Pancreas (tissue), 10 donors: Measurements from ENCODE around the gene IFIT5. TPM values are rescaled to one million over a fixed set of nuclear protein-coding genes. Genes with fewer than 3 reads are reported as not detected.

Source experiments
- ATAC-seq, 4 donors: fragments of 200-7000 bp; cut with Tn5 transposase; one replicate each; pipeline versions ENCODE4 v1.8.0 to v1.9.1; 2020; ENCODE audit warnings: mild to moderate bottlenecking in 4 of 4, moderate library complexity in 4 of 4
- DNase-seq, 6 donors: peaks; one replicate each; pipeline ENCODE4 v3.0.0-alpha.2; 2020
- FAIRE-seq: peaks from 2 replicates; lab custom pipeline; 2012; peaks lifted over from hg19 to GRCh38; lab: Jason Lieb, UNC
- H3K27ac ChIP-seq, 4 donors: fragments of 200-600 bp; sonication (generic); 1 replicate in 3 of 4; 2 replicates in 1 of 4; pipeline versions ENCODE4 v1.5.0 to v1.8.0; 2020
- H3K27me3 ChIP-seq, 4 donors: fragments of 200-600 bp; one replicate each; pipeline ENCODE4 v1.8.0; 2021
- H3K36me3 ChIP-seq, 3 donors: fragments of 200-600 bp; sonication (generic) in 1 of 3; one replicate each; pipeline versions ENCODE4 v1.5.0 to v1.8.0; 2020 to 2021
- H3K4me1 ChIP-seq, 3 donors: fragments of 200-600 bp; one replicate each; pipeline ENCODE4 v1.8.0; 2021
- H3K4me3 ChIP-seq, 4 donors: fragments of 200-600 bp; sonication (generic) in 2 of 4; one replicate each; pipeline versions ENCODE4 v1.5.0 to v1.8.0; 2020 to 2021
- H3K9me3 ChIP-seq, 4 donors: fragments of 200-600 bp; one replicate each; pipeline ENCODE4 v1.8.0; 2021
- CTCF ChIP-seq, 4 donors: fragments of 200-600 bp; sonication (generic) in 3 of 4; IDR thresholded peaks; one replicate each; pipeline versions ENCODE4 v1.5.0 to v1.8.0; 2021; ENCODE audit warnings: antibody characterized with exemption in 4 of 4
- WGBS, 2 donors: extraction: QIAGEN DNeasy Blood & Tissue Kit; methylation state at CpG; one replicate each; pipeline ENCODE4 v1.1.7; 2013; 5-methylcytosine and 5-hydroxymethylcytosine counted together
- intact Hi-C, 3 donors: fragments of 100-400 bp; cut with DNase I; formaldehyde crosslinking; loops; one replicate each; pipeline versions ENCODE4 v1.11.1 to v1.14.2; 2022
- polyA plus RNA-seq, 2 donors: library from polyadenylated mRNA; stranded (reverse); fragments of 200-250 nt; gene quantifications; one replicate each; pipeline ENCODE4 v1.2.3, GENCODE V29; 2013
- total RNA-seq, 6 donors: library from RNA; stranded (reverse); fragmentation: NEBNext Ultra II Directional in 4 of 6; extraction: Animal tissue kit (Norgen Biotek cat#: 25700) in 4 of 6; gene quantifications; one replicate each; pipeline versions ENCODE4 v1.2.1 to v1.2.4, GENCODE V29; 2021 to 2023
- donor health status: healthy with polysubstance abuse.
- donor health status: DM: no; HTN: no; CAD: no; lungs with moderate emphysema.
- donor health status: DM: no; HTN: no; CAD: no.
- donor health status: control.
- donor health status: control.
- donor health status: Bipolar disorder and iron deficiency.
- donor health status: DM: yes; HTN: yes; CAD: no.
- donor health status: DM: no; HTN: no; CAD: no.
- donor health status: DM: no; HTN: no; CAD: no.
- donor health status: DM: yes; HTN: yes; CAD: no.

Gene IFIT5, protein sequence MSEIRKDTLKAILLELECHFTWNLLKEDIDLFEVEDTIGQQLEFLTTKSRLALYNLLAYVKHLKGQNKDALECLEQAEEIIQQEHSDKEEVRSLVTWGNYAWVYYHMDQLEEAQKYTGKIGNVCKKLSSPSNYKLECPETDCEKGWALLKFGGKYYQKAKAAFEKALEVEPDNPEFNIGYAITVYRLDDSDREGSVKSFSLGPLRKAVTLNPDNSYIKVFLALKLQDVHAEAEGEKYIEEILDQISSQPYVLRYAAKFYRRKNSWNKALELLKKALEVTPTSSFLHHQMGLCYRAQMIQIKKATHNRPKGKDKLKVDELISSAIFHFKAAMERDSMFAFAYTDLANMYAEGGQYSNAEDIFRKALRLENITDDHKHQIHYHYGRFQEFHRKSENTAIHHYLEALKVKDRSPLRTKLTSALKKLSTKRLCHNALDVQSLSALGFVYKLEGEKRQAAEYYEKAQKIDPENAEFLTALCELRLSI
- total RNA-seq (1 to 10 TPM; 3.7 to 8.1 (median 4.2) TPM), polyA plus RNA-seq (1 to 10 TPM; 2.9 to 6.1 TPM)

- no peak for FAIRE-seq
- no peak for TF ChIP-seq CTCF (IDR thresholded peaks at IDR 0.05)
- H3K27ac ChIP-seq, result peak within 1 kb of the TSS; percentile 85 to 97 (median 92)
- 0 to 1% methylated on average over 48 of the region's 48 CpGs for WGBS, 2 donors
- H3K9me3 ChIP-seq, result no peaks in the 10 kb centered on the region
- peak; percentile 86 to 92 (median 90) for ATAC-seq
- intact Hi-C loops, result no loop called here
- peak within 1 kb of the TSS; percentile 43 to 86 (median 63) for H3K4me3 ChIP-seq
- no peaks in the 10 kb centered on the region for H3K27me3 ChIP-seq
- H3K4me1 ChIP-seq, result peaks cover 0 to 13% (median 10%) of the 10 kb centered on the region in 3 donors
- H3K36me3 ChIP-seq, result peaks cover 0 to 17% (median 0%) of the 10 kb centered on the region in 3 donors
- DNase-seq, result peak; percentile 60 to 86 (median 70)
Observed at GRCh38 chr10:89414146-89414878, at the start of gene IFIT5. Gene IFIT5 (plus strand): TSS chr10:89414568. CDS start chr10:89414799, 231 bp downstream.

- ATAC-seq (peak in 3 of 4 donors; percentile 39 to 72 (median 61)), DNase-seq (no peak), FAIRE-seq (no peak)
- intact Hi-C loops, result no loop called here
- Histone ChIP-seq H3K27ac (peak overlapping the region in 2 of 4 donors; percentile 6 to 47), H3K27me3 (no peaks in the 10 kb centered on the region), H3K4me1 (peaks cover 0 to 7% (median 0%) of the 10 kb centered on the region in 3 donors), H3K4me3 (no peak overlapping the region), H3K36me3 (no peaks in the 10 kb centered on the region), H3K9me3 (no peaks in the 10 kb centered on the region)
- TF ChIP-seq CTCF (IDR thresholded peaks at IDR 0.05), result no peak
- 69 to 73% methylated on average over 4 of the region's 4 CpGs for WGBS, 2 donors
Observed at GRCh38 chr10:89367529-89367928, 46.8 kb upstream of the IFIT5 start.

DNA sequence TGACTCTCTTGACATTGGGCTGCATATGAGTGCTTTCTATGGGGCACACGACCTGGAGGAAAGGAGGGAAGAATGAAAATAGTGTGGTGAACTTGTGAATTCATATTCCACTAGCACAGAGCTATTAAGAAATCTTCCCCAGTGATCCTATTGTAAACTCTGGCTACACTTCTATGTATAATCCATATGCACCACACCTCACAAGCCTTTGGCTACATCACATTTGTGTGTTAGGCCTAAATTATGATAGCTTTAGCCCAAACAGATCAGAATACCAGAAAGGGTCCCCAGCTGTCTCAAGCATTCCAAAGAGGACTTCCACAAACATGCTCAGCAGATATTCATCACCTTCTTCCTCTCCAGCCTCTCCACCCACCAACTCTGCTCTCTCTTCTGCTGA is 46.2 kb upstream of the IFIT5 start:
- Histone ChIP-seq H3K4me3 (no peak overlapping the region), H3K36me3 (no peaks in the 10 kb centered on the region), H3K4me1 (peaks cover 0 to 13% (median under 1%) of the 10 kb centered on the region in 3 donors), H3K27me3 (no peaks in the 10 kb centered on the region), H3K9me3 (no peaks in the 10 kb centered on the region), H3K27ac (peak overlapping the region in 1 of 4 donors; percentile 47)
- DNase-seq (no peak), ATAC-seq (no peak), FAIRE-seq (no peak)
- WGBS, 2 donors, result 62 to 69% methylated on average over 1 of the region's 1 CpG
- intact Hi-C loops, result no loop called here
- no peak for TF ChIP-seq CTCF (IDR thresholded peaks at IDR 0.05)

DNA sequence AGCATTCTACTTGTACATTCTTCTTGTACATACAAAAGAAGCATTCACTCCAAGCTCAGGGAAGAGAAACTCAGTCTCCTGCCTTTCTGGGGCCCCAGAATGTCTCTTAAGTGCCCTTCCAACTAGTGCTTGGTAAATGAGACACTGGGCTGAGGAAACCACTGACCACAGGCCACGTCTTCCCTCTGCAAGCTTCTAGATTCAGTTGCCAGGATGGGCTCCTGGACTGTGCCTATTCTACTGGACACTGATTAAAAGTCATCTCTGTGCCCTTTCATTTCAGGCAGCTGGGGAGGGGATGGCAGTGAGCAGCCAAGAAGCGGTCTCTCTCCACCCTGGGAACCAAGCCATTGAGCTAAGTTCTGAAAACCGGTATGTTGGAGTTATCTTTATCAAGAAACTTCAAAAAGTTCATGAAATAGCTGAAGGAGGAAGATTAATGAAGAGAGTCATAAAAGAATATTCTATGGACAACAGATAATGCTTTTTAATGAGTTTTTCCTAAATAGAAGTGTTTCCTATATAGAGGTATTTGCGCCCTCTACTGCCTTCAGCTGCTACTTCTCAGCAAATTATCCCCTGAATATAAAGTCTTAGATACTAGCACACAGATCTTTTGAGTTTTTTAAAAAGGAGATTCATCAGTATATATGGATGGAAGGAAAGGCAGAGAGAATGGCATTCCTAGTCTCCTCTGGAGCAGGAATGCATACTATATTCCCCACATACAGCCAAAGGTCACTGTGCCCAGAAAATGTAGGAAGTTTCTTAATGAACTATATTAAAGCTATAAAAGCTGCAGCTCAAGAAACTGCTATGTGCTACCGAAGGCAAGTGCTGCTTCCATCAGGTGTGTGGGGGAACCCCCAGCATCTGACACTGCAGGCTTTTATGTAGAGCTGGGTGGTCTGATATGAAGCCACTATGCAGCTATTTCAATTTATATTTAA is 44.9 kb upstream of the IFIT5 start:
- 68 to 70% methylated on average over 5 of the region's 5 CpGs for WGBS, 2 donors
- FAIRE-seq (no peak), ATAC-seq (peak in 2 of 4 donors; percentile 15 to 22), DNase-seq (no peak)
- Histone ChIP-seq H3K4me3 (no peak overlapping the region), H3K36me3 (no peaks in the 10 kb centered on the region), H3K27ac (no peak overlapping the region), H3K27me3 (no peaks in the 10 kb centered on the region), H3K9me3 (no peaks in the 10 kb centered on the region), H3K4me1 (peaks cover 9 to 23% (median 11%) of the 10 kb centered on the region in 3 donors)
- no peak for TF ChIP-seq CTCF (IDR thresholded peaks at IDR 0.05)
- intact Hi-C loops, result no loop called here
